SJSA1 (cell line): ENCODE measurements around the gene PHRF1. TPM values are rescaled to one million over a fixed set of nuclear protein-coding genes. Genes with fewer than 3 reads are reported as not detected.

ENCODE experiments used
- DNase-seq, 2 experiments: peaks; one replicate each; pipeline ENCODE4 v3.0.0-alpha.2; 2015 to 2020; ENCODE audit warnings: low spot score in 2 of 2, low read depth in 1 of 2
- H3K27ac ChIP-seq: fragments of 250-450 bp; sonication (Bioruptor Pico); 2 replicates; pipeline ENCODE4 v1.5.1; 2020; ENCODE audit warnings: mild to moderate bottlenecking, moderate library complexity
- H3K27me3 ChIP-seq: fragments of 250-450 bp; sonication (Bioruptor Pico); replicated peaks from 2 replicates; pipeline ENCODE4 v1.5.1; 2020; ENCODE audit warnings: mild to moderate bottlenecking, moderate library complexity
- H3K36me3 ChIP-seq: fragments of 250-450 bp; sonication (Bioruptor Pico); 2 replicates; pipeline ENCODE4 v1.5.1; 2020; ENCODE audit warnings: mild to moderate bottlenecking
- H3K4me1 ChIP-seq: fragments of 250-450 bp; sonication (Bioruptor Pico); replicated peaks from 2 replicates; pipeline ENCODE4 v1.6.1; 2021; ENCODE audit warnings: mild to moderate bottlenecking
- H3K4me3 ChIP-seq: fragments of 250-450 bp; sonication (Bioruptor Pico); 2 replicates; pipeline ENCODE4 v1.5.1; 2020; ENCODE audit warnings: mild to moderate bottlenecking
- H3K9me3 ChIP-seq: fragments of 250-450 bp; sonication (Bioruptor Pico); replicated peaks from 2 replicates; pipeline ENCODE4 v1.5.1; 2020; ENCODE audit warnings: mild to moderate bottlenecking
- total RNA-seq: library from RNA; depleted of rRNA; stranded (reverse); fragments of >200 nt; shearing (Covaris generic); gene quantifications from 2 replicates; pipeline ENCODE4 v1.2.3, GENCODE V29; 2014

Gene PHRF1
- total RNA-seq, 1 experiment from 2014 or later = 21.7 TPM

GRCh38 chr11:598005-598680 lies 21.9 kb downstream of the PHRF1 start:
- Histone ChIP-seq H3K36me3 (peaks cover 31% of the 10 kb centered on the region), H3K4me1 (no peaks in the 10 kb centered on the region), H3K4me3 (no peak overlapping the region), H3K27ac (no peak overlapping the region), H3K27me3 (no peaks in the 10 kb centered on the region), H3K9me3 (no peaks in the 10 kb centered on the region)
- DNase-seq = no peak

GRCh38 chr11:601573-602245 lies 25.4 kb downstream of the PHRF1 start:
- Histone ChIP-seq H3K27me3 (no peaks in the 10 kb centered on the region), H3K36me3 (peaks cover 41% of the 10 kb centered on the region)
- DNase-seq = no peak

GRCh38 chr11:603154-603553 lies 26.9 kb downstream of the PHRF1 start:
- Histone ChIP-seq H3K4me1 (no peaks in the 10 kb centered on the region), H3K27me3 (no peaks in the 10 kb centered on the region), H3K27ac (no peak overlapping the region), H3K9me3 (no peaks in the 10 kb centered on the region), H3K36me3 (peaks cover 49% of the 10 kb centered on the region), H3K4me3 (no peak overlapping the region)
- no peak for DNase-seq

More at GRCh38 chr11:601573-602245, 25.4 kb downstream of the PHRF1 start:
- H3K4me3 ChIP-seq = no peak overlapping the region
- no peaks in the 10 kb centered on the region for H3K9me3 ChIP-seq
- no peaks in the 10 kb centered on the region for H3K4me1 ChIP-seq
- no peak overlapping the region for H3K27ac ChIP-seq

DNA sequence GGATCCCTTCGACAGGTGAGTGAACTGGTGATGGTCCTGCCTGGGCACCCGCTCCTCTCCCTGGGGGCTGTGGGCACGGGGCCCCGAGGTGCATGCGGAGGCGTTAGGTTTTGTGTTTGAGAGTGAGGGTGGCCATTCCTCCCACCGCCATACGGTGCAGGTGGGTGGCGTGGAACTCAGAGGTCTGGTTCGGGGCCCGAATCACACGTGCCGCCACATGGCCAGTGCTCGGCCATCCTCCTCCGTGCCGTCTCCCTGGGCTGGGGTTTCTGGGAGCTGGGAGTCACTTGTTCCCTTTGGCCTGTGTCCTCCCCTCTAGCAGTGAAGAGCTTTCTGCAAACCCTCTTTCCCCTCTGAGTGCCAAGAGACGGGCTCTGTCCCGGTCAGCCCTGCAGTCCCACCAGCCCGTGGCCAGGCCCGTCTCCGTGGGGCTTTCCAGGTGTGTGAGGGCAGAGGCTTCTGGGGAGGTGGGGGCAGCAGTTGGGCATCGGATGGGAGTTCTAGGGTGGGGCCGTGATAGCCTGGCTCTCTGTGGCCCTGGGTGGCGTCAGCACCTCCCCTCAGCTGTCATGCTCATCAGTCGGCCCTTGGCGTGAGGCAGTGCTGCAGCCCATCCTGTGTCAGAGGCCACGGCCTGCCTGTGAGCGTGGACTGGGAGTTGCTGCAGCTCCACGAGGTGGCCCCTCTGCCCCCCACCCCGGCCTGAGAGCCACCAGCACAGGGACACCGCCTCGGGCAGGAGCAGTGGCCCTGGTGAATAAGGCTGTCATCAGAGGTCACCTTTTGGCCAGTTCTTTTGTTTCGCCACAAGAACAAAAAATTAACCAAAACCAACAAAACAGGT lies 29.2 kb downstream of the PHRF1 start:
- no peak for DNase-seq
- Histone ChIP-seq H3K36me3 (peaks cover 62% of the 10 kb centered on the region), H3K27ac (no peak overlapping the region), H3K9me3 (no peaks in the 10 kb centered on the region), H3K4me3 (no peak overlapping the region), H3K27me3 (no peaks in the 10 kb centered on the region), H3K4me1 (no peaks in the 10 kb centered on the region)

- H3K27ac ChIP-seq = no peak overlapping the region
- H3K9me3 ChIP-seq = no peaks in the 10 kb centered on the region
- H3K36me3 ChIP-seq = peaks cover 69% of the 10 kb centered on the region
- no peak for DNase-seq
- no peaks in the 10 kb centered on the region for H3K27me3 ChIP-seq
- H3K4me3 ChIP-seq = no peak overlapping the region
- no peaks in the 10 kb centered on the region for H3K4me1 ChIP-seq
Measured at GRCh38 chr11:606245-606644, 30.0 kb downstream of the PHRF1 start.

DNA sequence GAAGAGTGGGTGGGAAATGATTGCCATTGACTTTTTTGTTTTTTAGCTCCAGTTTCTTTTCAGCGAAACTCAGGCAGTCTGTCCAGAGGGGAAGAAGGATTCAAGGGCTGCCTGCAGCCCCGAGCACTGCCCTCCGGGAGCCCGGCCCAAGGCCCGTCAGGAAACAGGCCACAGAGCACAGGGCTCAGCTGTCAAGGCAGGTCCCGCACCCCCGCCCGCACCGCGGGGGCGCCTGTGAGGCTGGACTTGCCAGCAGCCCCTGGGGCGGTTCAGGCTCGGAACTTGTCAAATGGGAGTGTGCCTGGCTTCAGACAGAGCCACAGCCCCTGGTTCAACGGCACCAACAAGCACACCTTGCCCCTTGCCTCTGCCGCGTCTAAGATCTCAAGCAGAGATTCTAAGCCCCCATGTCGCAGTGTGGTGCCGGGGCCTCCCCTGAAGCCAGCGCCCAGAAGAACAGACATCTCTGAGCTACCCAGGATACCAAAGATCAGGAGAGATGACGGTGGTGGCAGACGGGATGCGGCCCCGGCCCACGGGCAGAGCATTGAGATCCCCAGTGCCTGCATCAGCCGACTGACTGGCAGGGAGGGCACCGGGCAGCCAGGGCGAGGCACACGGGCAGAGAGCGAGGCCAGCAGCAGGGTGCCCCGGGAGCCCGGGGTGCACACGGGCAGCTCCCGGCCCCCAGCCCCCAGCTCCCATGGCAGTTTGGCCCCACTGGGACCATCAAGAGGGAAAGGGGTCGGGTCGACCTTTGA lies 30.9 kb downstream of the PHRF1 start:
- no peaks in the 10 kb centered on the region for H3K27me3 ChIP-seq
- no peaks in the 10 kb centered on the region for H3K4me1 ChIP-seq
- H3K9me3 ChIP-seq = no peaks in the 10 kb centered on the region
- H3K36me3 ChIP-seq = peaks cover 68% of the 10 kb centered on the region
- DNase-seq = no peak
- no peak overlapping the region for H3K4me3 ChIP-seq
- H3K27ac ChIP-seq = no peak overlapping the region

DNA sequence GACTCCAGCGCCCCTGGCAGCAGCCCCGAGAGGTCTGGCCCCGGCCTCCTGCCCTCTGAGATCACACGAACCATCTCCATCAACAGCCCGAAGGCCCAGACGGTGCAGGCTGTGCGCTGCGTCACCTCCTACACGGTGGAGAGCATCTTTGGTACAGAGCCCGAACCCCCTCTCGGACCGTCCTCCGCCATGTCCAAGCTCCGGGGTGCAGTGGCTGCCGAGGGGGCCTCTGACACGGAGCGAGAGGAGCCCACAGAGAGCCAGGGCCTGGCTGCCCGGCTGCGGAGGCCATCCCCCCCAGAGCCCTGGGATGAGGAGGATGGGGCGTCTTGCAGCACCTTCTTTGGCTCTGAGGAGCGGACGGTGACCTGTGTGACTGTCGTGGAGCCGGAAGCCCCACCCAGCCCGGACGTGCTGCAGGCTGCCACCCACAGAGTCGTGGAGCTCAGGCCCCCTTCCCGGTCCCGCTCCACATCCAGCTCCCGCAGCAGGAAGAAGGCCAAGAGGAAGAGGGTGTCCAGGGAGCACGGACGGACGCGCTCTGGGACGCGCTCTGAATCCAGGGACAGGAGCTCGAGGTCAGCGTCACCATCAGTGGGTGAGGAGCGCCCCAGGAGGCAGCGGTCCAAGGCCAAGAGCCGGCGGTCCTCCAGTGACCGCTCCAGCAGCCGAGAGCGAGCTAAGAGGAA lies 31.8 kb downstream of the PHRF1 start:
- no peak for DNase-seq
- H3K27ac ChIP-seq = no peak overlapping the region
- no peaks in the 10 kb centered on the region for H3K4me1 ChIP-seq
- no peaks in the 10 kb centered on the region for H3K9me3 ChIP-seq
- H3K36me3 ChIP-seq = peaks cover 72% of the 10 kb centered on the region
- no peak overlapping the region for H3K4me3 ChIP-seq
- no peaks in the 10 kb centered on the region for H3K27me3 ChIP-seq

- no peaks in the 10 kb centered on the region for H3K9me3 ChIP-seq
- peaks cover 72% of the 10 kb centered on the region for H3K36me3 ChIP-seq
- H3K27me3 ChIP-seq = no peaks in the 10 kb centered on the region
- H3K4me3 ChIP-seq = no peak overlapping the region
- H3K27ac ChIP-seq = no peak overlapping the region
- H3K4me1 ChIP-seq = no peaks in the 10 kb centered on the region
- DNase-seq = no peak
Measured at GRCh38 chr11:608791-609251, 32.6 kb downstream of the PHRF1 start.

- H3K27ac ChIP-seq = no peak overlapping the region
- no peaks in the 10 kb centered on the region for H3K27me3 ChIP-seq
- H3K4me1 ChIP-seq = no peaks in the 10 kb centered on the region
- H3K36me3 ChIP-seq = peaks cover 72% of the 10 kb centered on the region
- no peak for DNase-seq
- no peaks in the 10 kb centered on the region for H3K9me3 ChIP-seq
- H3K4me3 ChIP-seq = no peak overlapping the region
Measured at GRCh38 chr11:609341-609811, 33.1 kb downstream of the PHRF1 start.

- Histone ChIP-seq H3K4me3 (no peak overlapping the region), H3K27ac (no peak overlapping the region), H3K9me3 (no peaks in the 10 kb centered on the region), H3K4me1 (peaks cover 4% of the 10 kb centered on the region), H3K27me3 (no peaks in the 10 kb centered on the region), H3K36me3 (peaks cover 71% of the 10 kb centered on the region)
- no peak for DNase-seq
Measured at GRCh38 chr11:610146-610801, 34.0 kb downstream of the PHRF1 start.

DNA sequence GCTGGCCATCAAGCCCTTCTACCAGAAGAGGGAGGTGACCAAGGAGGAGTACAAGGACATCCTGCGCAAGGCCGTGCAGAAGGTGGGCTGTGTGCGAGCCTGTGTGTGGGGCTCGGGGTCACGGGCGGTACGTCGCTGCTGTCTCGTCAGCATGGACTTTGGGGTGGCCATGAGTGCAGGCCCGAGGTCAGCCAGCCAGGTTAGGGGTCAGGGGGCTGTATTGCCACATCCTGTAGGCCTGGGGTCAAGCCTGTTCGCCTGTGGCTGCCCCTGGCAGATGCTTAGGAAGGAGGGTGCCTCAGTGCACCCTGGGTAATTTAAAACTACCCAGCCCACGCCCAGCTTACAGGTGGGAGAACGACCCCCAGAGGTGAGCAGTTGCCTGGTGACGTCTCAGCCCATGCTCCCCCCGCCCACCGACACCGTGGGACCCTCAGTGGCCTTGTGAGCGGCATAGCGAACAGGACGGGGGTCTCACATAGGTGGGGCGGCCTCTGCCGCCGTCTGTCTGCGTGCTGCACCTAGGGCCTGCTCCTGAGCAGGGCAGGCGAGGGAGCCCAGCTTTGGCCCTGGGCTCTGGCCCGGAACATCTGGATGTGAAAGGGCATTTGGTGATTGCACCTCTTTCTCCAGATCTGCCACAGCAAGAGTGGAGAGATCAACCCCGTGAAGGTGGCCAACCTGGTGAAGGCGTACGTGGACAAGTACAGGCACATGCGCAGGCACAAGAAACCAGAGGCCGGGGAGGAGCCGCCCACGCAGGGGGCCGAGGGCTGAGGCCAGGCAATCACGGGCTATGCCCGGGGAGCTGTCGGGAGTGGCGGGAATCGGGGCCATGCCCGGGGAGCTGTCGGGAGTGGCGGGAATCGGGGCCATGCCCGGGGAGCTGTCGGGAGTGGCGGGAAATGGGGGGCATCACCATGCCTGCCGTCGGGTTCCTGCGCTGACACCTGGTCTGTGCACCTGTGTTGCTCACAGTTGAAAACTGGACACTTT lies 35.0 kb downstream of the PHRF1 start:
- Histone ChIP-seq H3K36me3 (peaks cover 68% of the 10 kb centered on the region), H3K9me3 (no peaks in the 10 kb centered on the region), H3K27ac (no peak overlapping the region), H3K4me1 (peaks cover 8% of the 10 kb centered on the region), H3K4me3 (no peak overlapping the region), H3K27me3 (no peaks in the 10 kb centered on the region)
- DNase-seq = no peak
